HepG2 (cell line): ENCODE measurements around the gene RPS8. TPM values are rescaled to one million over a fixed set of nuclear protein-coding genes. Genes with fewer than 3 reads are reported as not detected.

ENCODE experiments used
- CREM ChIP-seq, 2 experiments: sonication (generic) in 1 of 2; formaldehyde crosslinking in 1 of 2; IDR thresholded peaks; 2 replicates each; pipeline versions ENCODE4 v1.4.0 to v1.6.1; 2016 to 2020; ENCODE audit warnings: antibody characterized with exemption in 1 of 2, mild to moderate bottlenecking in 1 of 2, missing genetic modification reagents in 1 of 2
- FOXC1 ChIP-seq: sonication (generic); formaldehyde crosslinking; IDR thresholded peaks from 2 replicates; pipeline ENCODE4 v1.8.0; 2022; ENCODE audit warnings: mild to moderate bottlenecking, missing genetic modification reagents, borderline replicate concordance
- MAFG ChIP-seq: sonication (generic); formaldehyde crosslinking; IDR thresholded peaks from 2 replicates; pipeline ENCODE4 v1.5.1; 2020; ENCODE audit warnings: mild to moderate bottlenecking, missing genetic modification reagents
- MYC ChIP-seq: sonication (generic); formaldehyde crosslinking; IDR thresholded peaks from 2 replicates; pipeline ENCODE4 v1.9.0; 2021; ENCODE audit warnings: missing genetic modification reagents, borderline replicate concordance
- NCOA2 ChIP-seq: sonication (generic); formaldehyde crosslinking; IDR thresholded peaks from 2 replicates; pipeline ENCODE4 v1.8.0; 2022; ENCODE audit warnings: inconsistent platforms
- NR2C2 ChIP-seq: sonication (generic); formaldehyde crosslinking; IDR thresholded peaks from 2 replicates; pipeline ENCODE4 v1.4.0; 2020; ENCODE audit warnings: missing genetic modification reagents, mild to moderate bottlenecking, moderate library complexity, borderline replicate concordance
- PLRG1 ChIP-seq: fragments of 450-650 bp; conservative IDR thresholded peaks from 2 replicates; pipeline ENCODE4 v1.6.1; 2016
- SETDB1 ChIP-seq: sonication (generic); formaldehyde crosslinking; IDR thresholded peaks from 2 replicates; pipeline ENCODE4 v1.5.1; 2020; ENCODE audit warnings: missing genetic modification reagents, mild to moderate bottlenecking, borderline replicate concordance
- SKIL ChIP-seq: sonication (generic); formaldehyde crosslinking; IDR thresholded peaks from 2 replicates; pipeline ENCODE4 v1.8.0; 2022; ENCODE audit warnings: missing genetic modification reagents, mild to moderate bottlenecking, moderate library complexity, borderline replicate concordance
- SNAPC4 ChIP-seq: sonication (generic); formaldehyde crosslinking; IDR thresholded peaks from 2 replicates; pipeline ENCODE4 v1.4.0; 2020; ENCODE audit warnings: mild to moderate bottlenecking, missing genetic modification reagents
- SNRNP70 ChIP-seq: fragments of 200-400 bp; formaldehyde crosslinking; IDR thresholded peaks from 2 replicates; pipeline ENCODE4 v1.6.1; 2017; ENCODE audit warnings: mild to moderate bottlenecking, low read depth, low read length, moderate library complexity
- STAG1 ChIP-seq: sonication (generic); formaldehyde crosslinking; IDR thresholded peaks from 2 replicates; pipeline ENCODE4 v1.4.0; 2020; ENCODE audit warnings: missing genetic modification reagents
- SYNCRIP ChIP-seq: fragments of 200-400 bp; formaldehyde crosslinking; IDR thresholded peaks from 2 replicates; pipeline ENCODE4 v1.6.1; 2018; ENCODE audit warnings: mild to moderate bottlenecking, low read depth, low read length; ENCODE audit not compliant: insufficient read depth
- TCF12 ChIP-seq, 2 experiments: fragments of 450-650 bp in 1 of 2; sonication (generic) in 1 of 2; formaldehyde crosslinking in 1 of 2; IDR thresholded peaks; 2 replicates each; pipeline versions ENCODE4 v1.6.1 to v1.8.0; 2017 to 2022; ENCODE audit warnings: antibody characterized with exemption in 1 of 2, mild to moderate bottlenecking in 1 of 2, missing genetic modification reagents in 1 of 2, moderate library complexity in 1 of 2
- TRAFD1 ChIP-seq: sonication (generic); formaldehyde crosslinking; IDR thresholded peaks from 2 replicates; pipeline ENCODE4 v1.5.1; 2020; ENCODE audit warnings: missing genetic modification reagents, mild to moderate bottlenecking, borderline replicate concordance
- ZBTB8A ChIP-seq: sonication (generic); formaldehyde crosslinking; IDR thresholded peaks from 2 replicates; pipeline ENCODE4 v1.4.0; 2020; ENCODE audit warnings: mild to moderate bottlenecking, low read depth, missing genetic modification reagents, borderline replicate concordance
- ZNF207 ChIP-seq: fragments of 450-650 bp; IDR thresholded peaks from 2 replicates; pipeline ENCODE4 v1.6.1; 2016; ENCODE audit warnings: antibody characterized with exemption, borderline replicate concordance
- ZNF576 ChIP-seq: sonication (generic); formaldehyde crosslinking; IDR thresholded peaks from 2 replicates; pipeline ENCODE4 v1.4.0; 2020; ENCODE audit warnings: mild to moderate bottlenecking, missing genetic modification reagents
- ZNF737 ChIP-seq: sonication (generic); formaldehyde crosslinking; IDR thresholded peaks from 2 replicates; pipeline ENCODE4 v1.5.0; 2020; ENCODE audit warnings: missing genetic modification reagents, mild to moderate bottlenecking, borderline replicate concordance
- polyA plus RNA-seq, 8 experiments: library from polyadenylated mRNA; depleted of rRNA in 3 of 8; stranded (reverse) in 7 of 8; unstranded in 1 of 8; fragments of >200 nt; fragmentation: Illumina TruSeq in 4 of 8; extraction: Trizol in 4 of 8; gene quantifications; 2 replicates each; pipeline versions ENCODE4 v1.2.1 to v1.2.3, GENCODE V29; 2011 to 2016; ENCODE audit warnings: low read depth in 4 of 8, missing spikeins in 1 of 8, mixed read lengths in 1 of 8; ENCODE audit not compliant: insufficient read depth in 1 of 8
- total RNA-seq, 5 experiments: library from RNA; depleted of rRNA; stranded (reverse); fragments of >200 nt; fragmentation: Illumina TruSeq; extraction: Trizol; gene quantifications; 2 replicates each; pipeline ENCODE4 v1.2.3, GENCODE V29; 2016; ENCODE audit warnings: low read depth in 1 of 5

RPS8 gene
- total and polyA plus RNA-seq, 2 of the 13 experiments (the other 11 are each of a cell fraction or from before 2014, with no cell fraction given) = 2,628 to 2,822 TPM

DNA sequence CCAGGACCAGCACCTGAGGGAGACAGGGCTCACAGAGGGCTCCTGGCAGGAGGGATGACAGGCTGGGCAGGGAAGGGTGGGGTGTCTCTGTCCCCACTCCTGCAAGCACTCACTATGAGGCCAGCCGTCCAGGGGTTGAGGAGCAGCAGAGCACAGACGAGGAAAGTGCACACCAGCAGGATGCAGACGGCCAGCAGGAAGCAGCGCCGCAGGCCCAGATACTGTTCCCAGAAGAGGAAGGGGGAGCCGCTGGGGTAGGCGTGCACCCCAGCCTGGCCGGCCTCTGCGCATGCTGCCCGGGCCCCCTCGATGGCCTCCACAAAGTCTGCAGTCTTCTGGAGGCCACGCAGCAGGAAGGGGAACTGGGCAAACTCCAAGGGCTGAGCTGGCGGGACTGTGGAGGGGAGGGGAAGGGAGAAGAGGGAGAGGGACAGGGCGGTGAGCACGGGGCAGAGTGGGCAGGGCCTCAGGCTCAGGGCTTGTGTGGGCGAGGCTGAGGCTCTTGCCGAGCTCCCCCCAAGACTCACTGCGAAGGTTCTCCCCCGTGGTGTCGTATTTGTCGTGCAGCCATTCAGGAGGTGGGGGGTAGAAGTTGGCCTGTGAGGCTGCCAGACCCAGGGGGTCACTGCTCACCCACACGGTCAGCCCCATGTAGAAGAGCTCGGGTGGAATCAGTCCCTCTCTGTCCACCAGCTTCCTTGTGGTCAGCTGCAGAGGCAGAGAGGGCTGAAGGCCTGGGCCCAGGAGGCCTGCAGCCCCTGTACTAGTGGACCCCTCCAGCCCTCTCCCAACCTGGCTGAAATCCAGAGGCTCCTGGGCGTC lies 51.2 kb downstream of the RPS8 start (continued):
- TF ChIP-seq TRAFD1 (peak; percentile 83; the same call in 1 of the 2 replicates), MYC (CRISPR knock-in tag) (peak; percentile 83; the same call in 1 of the 2 replicates), ZBTB8A (no peak), SKIL (CRISPR knock-in tag) (peak; percentile 64; the same call in 1 of the 2 replicates), SYNCRIP (no peak), SNRNP70 (no peak), STAG1 (no peak), NR2C2 (CRISPR knock-in tag) (0 out of 2 replicates have a peak, but pooled peaks have one; percentile 32), TCF12 (IDR thresholded peaks at IDR 0.05) (no peak), TCF12 (CRISPR knock-in tag; IDR thresholded peaks at IDR 0.05) (peak; percentile 67; the same call in 1 of the 2 replicates), PLRG1 (no peak), NCOA2 (CRISPR knock-in tag) (peak; percentile 35), MAFG (CRISPR knock-in tag) (no peak), ZNF207 (no peak), ZNF576 (no peak), FOXC1 (CRISPR knock-in tag) (no peak), SETDB1 (no peak), CREM (IDR thresholded peaks at IDR 0.05) (0 out of 2 replicates have a peak, but pooled peaks have one; percentile 40), CREM (CRISPR knock-in tag; IDR thresholded peaks at IDR 0.05) (no peak), ZNF737 (CRISPR knock-in tag) (no peak), SNAPC4 (CRISPR knock-in tag) (peak; percentile 85)
